HPDE6-E6E7 (cell line): ENCODE measurements around the gene GDF3.
A peak's percentile ranks its signal among the peaks of the same experiment; 100 is the strongest.
"Not testable (repeated sequence)": the region's sequence is repeated elsewhere in the genome, so short reads cannot be mapped to it uniquely, and the experiment has no call there.

ENCODE experiments used
- DNase-seq: peaks from one replicate; pipeline ENCODE4 v3.0.0; 2011; ENCODE audit warnings: missing footprints; ENCODE audit errors: extremely low spot score

The GDF3 gene

DNA sequence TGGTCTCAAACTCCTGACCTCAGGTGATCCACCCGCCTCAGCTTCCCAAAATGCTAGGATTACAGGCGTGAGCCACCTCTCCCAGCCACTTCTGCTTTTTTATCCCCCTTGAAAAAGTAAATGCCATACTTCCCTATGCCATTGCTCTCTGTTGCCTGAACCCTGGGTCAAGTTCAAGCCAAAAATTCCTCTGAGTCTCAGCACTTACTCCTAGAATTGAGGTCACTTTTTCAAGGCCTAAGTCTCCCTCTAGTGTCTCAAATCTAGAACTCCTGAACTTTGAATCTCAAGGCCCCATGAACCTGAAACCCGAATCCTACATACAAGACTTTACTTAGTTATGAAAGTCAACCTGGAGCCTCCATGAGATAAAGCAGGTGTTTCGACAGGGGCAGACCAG lies 28.4 kb downstream of the GDF3 start:
- no peak for DNase-seq

DNA sequence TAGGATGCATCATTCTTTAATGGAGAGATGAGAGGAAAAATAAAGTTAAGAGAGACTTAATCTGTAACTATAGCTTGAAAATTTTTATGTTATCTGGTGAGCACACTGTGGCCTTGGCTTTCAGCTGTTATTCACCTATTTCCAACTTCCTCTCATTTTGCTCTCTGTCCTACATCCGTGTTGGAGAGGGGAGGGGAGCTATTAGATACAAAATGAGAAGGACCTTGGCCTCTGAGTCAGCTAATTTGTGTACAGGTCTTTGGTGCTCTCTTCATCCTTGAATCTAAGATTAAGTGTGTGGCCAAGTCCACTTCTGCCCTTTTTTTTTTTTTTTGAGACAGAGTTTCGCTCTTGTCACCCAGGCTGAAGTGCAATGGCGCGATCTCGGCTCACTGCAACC lies 29.0 kb downstream of the GDF3 start:
- DNase-seq = no peak

DNA sequence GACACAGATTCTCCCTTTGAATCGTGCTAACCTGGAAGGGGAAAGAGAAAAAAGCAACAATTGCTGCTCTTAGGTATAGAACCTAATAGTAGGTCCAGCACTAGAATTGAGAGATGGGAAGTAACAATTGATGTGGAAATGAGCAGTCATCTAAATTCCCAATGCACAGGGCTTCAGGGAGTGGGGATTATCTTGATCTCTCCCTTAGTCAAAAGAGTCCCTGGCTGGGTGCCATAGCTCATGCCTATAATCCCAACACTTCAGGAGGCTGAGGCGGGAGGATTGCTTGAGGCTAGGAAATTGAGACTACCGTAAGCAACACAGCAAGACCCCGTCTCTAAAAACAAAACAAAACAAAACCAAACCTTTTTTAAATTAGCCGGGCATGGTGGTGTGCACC lies 33.8 kb downstream of the GDF3 start:
- no peak for DNase-seq

DNA sequence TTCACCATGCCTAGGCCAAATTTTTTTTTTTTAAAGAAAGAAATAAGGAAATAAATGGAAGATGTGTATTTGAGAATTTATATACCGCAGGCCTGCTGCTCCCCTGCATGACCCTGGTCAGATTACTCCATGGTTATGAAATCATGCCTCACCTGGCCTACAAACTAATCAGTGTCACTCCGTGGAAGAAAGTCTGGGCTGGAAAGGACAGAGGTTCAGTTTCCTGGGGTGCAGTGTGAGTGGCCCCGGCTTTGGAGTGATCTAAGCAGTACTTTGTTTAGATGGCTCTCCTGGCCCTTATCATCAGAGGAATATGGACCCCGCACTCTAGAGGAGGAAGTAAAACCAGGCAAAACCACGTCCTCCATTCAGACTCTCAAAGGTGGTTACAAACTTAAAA lies 39.5 kb downstream of the GDF3 start:
- DNase-seq = no peak

DNA sequence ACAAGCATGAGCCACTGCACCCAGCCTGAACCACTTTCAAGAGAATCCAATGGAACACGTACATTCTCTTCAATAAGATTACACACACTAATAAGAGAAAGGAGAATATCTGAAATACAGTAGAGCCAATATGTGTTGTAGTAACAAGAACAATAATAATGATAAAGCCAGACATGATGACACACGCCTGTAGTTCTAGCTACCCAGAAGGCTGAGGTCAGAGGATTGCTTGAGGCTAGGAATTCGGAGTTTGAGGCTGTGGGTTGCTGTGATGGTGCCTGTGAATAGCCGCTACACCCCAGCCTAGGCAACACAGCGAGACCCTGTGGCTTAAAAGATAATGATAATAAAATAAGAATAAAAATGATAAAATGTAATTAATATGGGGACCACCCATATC lies 45.5 kb downstream of the GDF3 start:
- DNase-seq = no peak

DNA sequence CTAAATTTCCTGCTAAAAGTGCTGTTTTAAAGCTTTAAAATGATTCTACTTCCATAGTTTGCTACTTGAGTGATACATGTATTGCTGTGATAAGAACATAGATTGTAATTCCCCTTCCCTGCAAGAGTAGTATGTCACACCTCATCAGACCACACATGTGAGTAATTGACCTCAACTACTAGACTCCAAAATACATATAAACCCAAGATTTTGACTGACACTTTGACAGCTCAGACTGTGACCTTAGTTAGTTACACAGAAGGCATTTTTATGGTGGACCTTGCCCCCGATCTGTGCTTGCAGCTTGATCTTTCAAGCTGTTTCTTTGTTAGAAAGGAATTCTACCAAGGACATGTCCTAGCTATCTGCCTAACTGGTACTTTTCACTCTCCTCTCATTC lies 48.5 kb downstream of the GDF3 start:
- DNase-seq = no peak

DNA sequence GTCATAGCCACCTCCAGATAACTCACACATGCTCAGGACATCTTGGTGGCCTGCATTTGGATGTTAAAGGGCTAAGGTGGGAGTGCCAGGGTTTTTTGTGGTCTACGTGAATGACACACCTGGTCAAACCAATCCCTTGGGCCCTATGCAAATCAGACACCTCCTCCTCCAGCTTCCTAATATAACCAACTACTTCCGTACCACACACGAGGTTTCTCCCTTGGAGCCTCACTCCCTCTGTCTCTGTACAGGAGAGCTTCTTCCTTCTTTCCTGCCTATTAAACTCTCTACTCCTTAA lies 49.4 kb downstream of the GDF3 start:
- DNase-seq = no peak

DNA sequence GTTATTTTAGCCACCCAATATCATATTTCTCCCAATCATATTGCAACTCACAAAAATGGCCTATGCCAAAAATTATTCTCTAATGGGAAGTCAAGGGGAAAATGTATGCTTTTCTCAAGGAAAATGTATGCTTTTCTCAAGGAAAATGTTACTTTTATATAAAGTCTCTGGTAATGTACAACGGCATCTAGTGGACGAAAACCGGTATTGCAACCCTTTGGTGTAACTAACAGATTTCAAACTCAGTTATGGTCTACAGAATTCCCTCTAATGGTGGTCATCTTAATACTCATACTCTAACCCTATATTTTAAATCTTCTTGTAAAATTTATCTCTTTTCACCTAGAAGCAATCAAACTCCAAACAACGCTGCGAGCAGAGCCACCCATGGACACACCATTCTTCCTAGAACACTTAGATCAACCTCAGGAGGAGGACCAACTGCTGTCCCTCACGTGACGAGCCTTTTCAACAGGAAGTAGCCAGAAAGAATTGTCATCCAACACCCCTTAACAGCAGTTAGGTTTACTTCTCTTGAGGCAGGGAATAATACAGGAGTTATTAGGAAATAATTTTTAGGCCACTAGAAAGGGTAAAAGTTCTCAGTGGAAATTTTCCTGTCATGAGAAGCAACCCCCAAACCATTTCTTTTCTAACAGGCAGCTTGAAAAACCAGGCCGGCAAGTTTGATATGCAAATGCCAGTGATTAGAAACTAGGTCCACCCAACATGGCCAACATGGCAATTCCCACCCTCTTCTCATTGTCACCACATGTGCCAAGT lies 50.0 kb downstream of the GDF3 start:
- DNase-seq = peak; percentile 21

DNA sequence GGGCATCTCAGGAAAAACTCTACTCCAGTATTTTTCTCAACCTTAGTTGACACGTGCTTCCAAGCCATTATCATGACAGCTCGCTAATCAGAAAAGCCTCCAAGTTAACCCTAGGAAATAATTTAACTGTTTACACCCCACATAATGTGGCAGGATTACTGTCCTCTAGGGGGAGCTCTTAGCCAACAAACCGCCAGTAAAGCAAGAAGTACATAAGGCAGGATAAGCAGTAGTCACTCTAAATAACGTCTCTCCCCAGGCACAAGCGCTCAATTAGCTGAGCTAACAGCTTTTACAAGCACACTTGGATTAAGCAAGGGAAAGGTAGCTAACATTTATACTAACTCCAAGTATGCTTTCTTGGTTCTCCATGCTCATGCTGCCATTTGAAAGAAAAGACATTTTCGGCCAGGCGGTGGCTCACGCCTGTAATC lies 52.7 kb downstream of the GDF3 start:
- DNase-seq = no peak

DNA sequence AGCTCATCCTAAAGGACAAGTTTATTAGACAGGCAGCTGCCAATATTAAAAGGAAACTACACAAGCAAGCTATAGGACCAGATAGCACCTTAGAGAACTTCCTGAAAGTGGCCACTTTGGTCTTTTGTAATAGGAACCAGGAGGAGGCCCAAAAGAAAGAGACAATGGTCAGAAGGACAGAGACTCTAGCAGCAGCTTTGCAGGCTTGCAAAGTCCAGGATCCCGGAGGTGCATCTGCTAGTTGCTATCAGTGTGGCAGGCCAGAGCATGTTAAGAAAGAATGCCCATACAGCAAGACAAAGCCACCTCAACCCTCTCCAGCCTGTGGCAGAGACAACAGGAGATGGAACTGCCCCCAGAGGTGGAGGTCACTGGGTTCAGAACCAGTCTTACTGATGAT lies 53.3 kb downstream of the GDF3 start:
- no peak for DNase-seq

DNA sequence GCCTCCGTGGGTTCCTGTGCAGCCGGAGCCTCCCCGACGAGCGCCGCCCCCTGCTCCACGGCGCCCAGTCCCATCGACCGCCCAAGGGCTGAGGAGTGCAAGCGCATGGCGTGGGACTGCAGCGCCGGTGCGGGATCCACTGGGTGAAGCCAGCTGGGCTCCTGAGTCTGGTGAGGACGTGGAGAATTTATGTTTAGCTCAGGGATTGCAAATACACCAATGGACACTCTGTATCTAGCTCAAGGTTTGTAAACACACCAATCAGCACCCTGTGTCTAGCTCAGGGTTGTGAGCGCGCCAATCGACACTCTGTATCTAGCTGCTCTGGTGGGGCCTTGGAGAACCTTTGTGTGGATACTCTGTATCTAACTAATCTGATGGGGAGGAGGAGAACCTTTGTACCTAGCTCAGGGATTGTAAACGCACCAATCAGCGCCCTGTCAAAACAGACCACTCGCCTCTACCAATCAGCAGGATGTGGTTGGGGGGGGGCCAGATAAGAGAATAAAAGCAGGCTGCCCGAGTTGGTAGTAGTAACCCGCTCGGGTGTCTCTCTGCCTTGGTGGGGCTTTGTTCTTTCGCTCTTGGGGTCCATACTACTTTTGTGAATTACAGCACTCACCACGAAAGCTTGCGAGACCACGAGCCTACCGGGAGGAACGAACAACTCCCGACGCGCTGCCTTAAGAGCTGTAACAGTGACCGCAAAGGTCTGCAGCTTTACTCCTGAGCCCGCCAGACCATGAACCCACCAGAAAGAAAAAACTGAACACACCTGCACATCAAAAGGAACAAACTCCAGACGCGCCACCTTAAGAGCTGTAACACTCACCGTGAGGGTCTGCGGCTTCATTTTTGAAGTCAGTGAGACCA lies 55.2 kb downstream of the GDF3 start:
- DNase-seq = not testable (repeated sequence)
